ENCODE results near the gene KRTAP11-1. TPM values are rescaled to one million over a fixed set of nuclear protein-coding genes. Genes with fewer than 3 reads are reported as not detected.

The KRTAP11-1 gene
- not detected for total RNA-seq

- Mint-ChIP-seq H3K27ac (no peak within 1 kb of the TSS), H3K36me3 (no peaks in the 10 kb centered on the region), H3K4me1 (no peaks in the 10 kb centered on the region), H3K9me3 (no peaks in the 10 kb centered on the region), H3K4me3 (no peak within 1 kb of the TSS), H3K27me3 (peaks cover 3% of the 10 kb centered on the region)
- POLR2A ChIA-PET: no interaction called here
- DNase-seq (no peak), ATAC-seq (ENCODE audit: low read depth) (no peak)
Measured at GRCh38 chr21:30881480-30881879, at the start of gene KRTAP11-1. Gene KRTAP11-1, minus strand, starts transcription at chr21:30881580. Its CDS starts 56 bp downstream, at chr21:30881524.

- H3K27me3 Mint-ChIP-seq: peaks cover 3% of the 10 kb centered on the region
- no peak overlapping the region for H3K27ac Mint-ChIP-seq
- ATAC-seq (ENCODE audit: low read depth) (no peak), DNase-seq (no peak)
- no peaks in the 10 kb centered on the region for H3K36me3 Mint-ChIP-seq
- H3K4me1 Mint-ChIP-seq: no peaks in the 10 kb centered on the region
- H3K9me3 Mint-ChIP-seq: peaks cover 2% of the 10 kb centered on the region
- H3K4me3 Mint-ChIP-seq: no peak overlapping the region
- POLR2A ChIA-PET: interaction anchor here (0.5 kb wide), 1 partner anchor 158 kb away, joined by 3 read pairs; no protein-coding TSS in a partner anchor
Measured at GRCh38 chr21:30924146-30924700, 42.8 kb upstream of the KRTAP11-1 start.

DNA sequence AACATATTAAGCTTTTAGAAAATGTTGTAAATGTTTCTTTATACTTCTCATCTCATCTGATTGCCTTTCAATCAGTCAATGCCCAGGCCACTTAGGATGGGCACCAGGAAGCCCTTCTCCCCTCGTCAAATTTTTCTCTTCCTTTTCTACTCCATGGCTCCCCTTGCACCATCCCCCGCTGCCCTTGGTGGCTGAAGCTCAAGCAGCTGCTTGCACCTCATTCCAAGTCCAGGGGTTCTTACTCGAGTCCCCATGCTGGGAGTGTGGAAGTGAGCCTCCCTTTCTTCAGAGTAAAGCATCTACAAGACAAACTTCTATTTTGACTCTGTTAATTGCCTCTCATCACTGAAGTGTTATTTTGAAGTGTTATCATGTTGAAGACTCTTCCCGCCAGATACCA, 39.7 kb upstream of the KRTAP11-1 start:
- Mint-ChIP-seq H3K27me3 (peaks cover 3% of the 10 kb centered on the region), H3K36me3 (no peaks in the 10 kb centered on the region), H3K4me3 (no peak overlapping the region), H3K27ac (no peak overlapping the region), H3K4me1 (no peaks in the 10 kb centered on the region), H3K9me3 (no peaks in the 10 kb centered on the region)
- DNase-seq (no peak), ATAC-seq (ENCODE audit: low read depth) (no peak)
- POLR2A ChIA-PET: no interaction called here

DNA sequence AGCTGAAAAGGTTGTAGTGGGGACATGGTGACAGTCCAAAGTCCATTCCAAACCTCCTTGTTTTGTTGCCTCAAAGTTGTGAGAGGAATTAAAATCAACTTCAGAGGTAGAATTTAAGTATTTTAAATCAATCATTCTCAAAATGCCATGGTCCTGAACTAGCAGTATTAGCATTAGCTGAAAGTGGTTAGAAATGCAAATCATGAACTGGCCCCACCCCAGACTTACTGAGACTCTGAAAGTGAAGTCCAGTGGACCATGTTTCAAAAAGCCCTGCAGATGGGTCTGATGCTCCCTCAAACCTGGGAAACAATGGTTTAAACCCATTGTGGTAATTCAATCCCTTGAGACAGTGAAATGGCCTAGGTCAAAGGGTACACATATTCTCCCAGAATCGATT, 36.2 kb upstream of the KRTAP11-1 start:
- Mint-ChIP-seq H3K4me1 (no peaks in the 10 kb centered on the region), H3K36me3 (no peaks in the 10 kb centered on the region), H3K27me3 (peaks cover 6% of the 10 kb centered on the region), H3K9me3 (no peaks in the 10 kb centered on the region), H3K27ac (no peak overlapping the region), H3K4me3 (no peak overlapping the region)
- DNase-seq (no peak), ATAC-seq (ENCODE audit: low read depth) (no peak)
- POLR2A ChIA-PET: no interaction called here

DNA sequence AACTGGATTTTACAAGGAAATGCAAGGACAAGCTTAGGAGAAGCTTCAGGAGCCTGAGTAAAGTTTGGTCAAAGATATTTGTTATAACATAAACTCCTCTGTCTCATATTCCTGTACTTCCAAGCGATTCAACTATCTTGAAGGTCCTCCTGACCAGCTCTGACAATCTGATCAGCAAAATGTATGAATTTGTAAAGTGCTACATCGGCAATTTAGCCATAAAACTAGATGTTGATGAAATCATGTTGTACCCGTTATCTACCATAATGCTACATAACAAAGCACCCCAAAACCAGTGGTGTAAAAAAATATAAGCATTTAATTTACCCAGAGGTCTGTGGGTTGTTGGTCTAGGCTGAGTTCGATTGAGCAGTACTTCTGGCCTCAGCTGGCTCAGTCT, 19.5 kb upstream of the KRTAP11-1 start:
- H3K9me3 Mint-ChIP-seq: no peaks in the 10 kb centered on the region
- DNase-seq (no peak), ATAC-seq (ENCODE audit: low read depth) (no peak)
- no peak overlapping the region for H3K4me3 Mint-ChIP-seq
- POLR2A ChIA-PET: no interaction called here
- H3K27ac Mint-ChIP-seq: no peak overlapping the region
- H3K4me1 Mint-ChIP-seq: no peaks in the 10 kb centered on the region
- peaks cover 26% of the 10 kb centered on the region for H3K27me3 Mint-ChIP-seq
- no peaks in the 10 kb centered on the region for H3K36me3 Mint-ChIP-seq

DNA sequence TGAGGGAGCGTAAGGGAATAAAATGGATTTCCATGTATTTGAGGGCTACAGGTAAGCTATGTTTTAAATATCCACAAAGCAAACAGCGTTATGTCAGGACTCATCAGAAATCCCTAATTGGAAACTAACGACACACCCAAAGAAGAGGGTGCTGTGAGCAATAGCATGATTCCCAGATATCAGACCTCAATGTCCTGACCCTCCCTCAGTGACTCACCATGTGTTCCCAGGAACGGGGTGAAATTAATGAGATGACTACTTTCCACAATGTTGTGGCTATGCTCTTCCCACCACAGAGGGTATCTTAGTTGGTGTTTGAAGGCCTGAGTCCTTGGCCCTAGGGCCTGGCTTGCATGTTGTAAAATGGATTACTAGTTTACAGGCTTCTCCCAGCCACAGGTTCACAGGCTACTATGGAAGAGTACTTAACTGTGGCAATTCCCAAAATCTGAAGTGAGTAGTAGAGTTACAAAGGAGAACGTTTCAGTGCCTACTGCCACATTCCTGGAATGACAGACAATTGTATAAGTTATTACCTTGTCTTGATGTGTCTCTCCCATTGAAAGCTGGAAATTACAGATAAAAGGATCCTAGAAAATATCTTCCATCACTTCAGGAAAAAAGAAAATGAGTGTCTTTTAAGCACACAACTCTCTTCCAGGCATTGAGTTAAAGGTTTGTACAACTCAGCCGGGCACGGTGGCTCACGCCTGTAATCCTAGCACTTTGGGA, 1.7 kb upstream of the KRTAP11-1 start:
- H3K4me3 Mint-ChIP-seq: no peak overlapping the region
- H3K27me3 Mint-ChIP-seq: no peaks in the 10 kb centered on the region
- POLR2A ChIA-PET: no interaction called here
- no peak overlapping the region for H3K27ac Mint-ChIP-seq
- H3K36me3 Mint-ChIP-seq: no peaks in the 10 kb centered on the region
- ATAC-seq (ENCODE audit: low read depth): no peak
- H3K9me3 Mint-ChIP-seq: no peaks in the 10 kb centered on the region
- DNase-seq: no peak
- no peaks in the 10 kb centered on the region for H3K4me1 Mint-ChIP-seq

GRCh38 chr21:30880914-30881313, 466 bp downstream of the KRTAP11-1 start:
- DNase-seq: no peak
- H3K9me3 Mint-ChIP-seq: no peaks in the 10 kb centered on the region
- no peak overlapping the region for H3K4me3 Mint-ChIP-seq
- H3K36me3 Mint-ChIP-seq: no peaks in the 10 kb centered on the region
- peaks cover 3% of the 10 kb centered on the region for H3K27me3 Mint-ChIP-seq
- no peaks in the 10 kb centered on the region for H3K4me1 Mint-ChIP-seq
- no peak for ATAC-seq (ENCODE audit: low read depth)
- H3K27ac Mint-ChIP-seq: no peak overlapping the region
- POLR2A ChIA-PET: no interaction called here

GRCh38 chr21:30874526-30874925, 6.9 kb downstream of the KRTAP11-1 start:
- POLR2A ChIA-PET: no interaction called here

DNA sequence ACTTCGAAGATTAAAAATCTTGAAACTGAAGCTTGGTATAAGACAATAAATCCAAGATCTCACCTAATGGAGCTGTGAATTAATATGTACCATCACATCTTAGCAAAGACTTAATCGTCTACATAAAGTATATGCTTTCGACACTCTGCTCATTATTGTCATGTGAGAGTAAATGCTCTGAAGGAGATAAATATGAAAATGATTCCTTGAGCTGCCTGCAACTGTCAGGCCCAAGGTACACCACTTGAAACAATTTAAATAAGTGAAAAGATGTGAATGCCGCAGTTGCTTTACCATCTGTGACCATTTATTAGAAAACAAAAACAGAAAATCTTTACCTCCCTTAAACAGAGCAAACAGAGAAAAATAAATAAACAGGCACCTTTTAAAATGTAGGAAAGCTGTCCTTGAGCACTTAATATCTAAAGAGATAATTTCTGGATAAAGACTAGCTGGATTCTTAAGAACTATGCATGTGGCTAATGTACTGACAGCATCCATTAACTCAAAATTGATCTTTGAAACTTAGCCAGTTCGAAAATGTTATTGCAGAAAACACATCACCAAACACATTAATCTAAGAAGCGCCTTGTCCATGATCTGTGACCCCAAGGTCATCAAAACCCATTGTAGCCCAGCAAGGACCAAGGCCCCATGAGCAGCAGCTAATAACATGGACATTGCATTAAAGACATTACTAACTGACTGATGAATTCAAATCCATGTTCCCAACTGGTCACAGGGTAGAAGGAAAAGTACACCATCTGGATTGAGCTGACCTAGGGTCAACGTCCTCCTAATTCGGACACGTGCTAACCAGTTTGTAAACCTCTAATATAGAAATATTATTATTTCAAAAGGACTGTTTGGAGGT, 33.5 kb downstream of the KRTAP11-1 start:
- H3K9me3 Mint-ChIP-seq: no peaks in the 10 kb centered on the region
- no peaks in the 10 kb centered on the region for H3K36me3 Mint-ChIP-seq
- POLR2A ChIA-PET: no interaction called here
- no peak overlapping the region for H3K27ac Mint-ChIP-seq
- peaks cover 3% of the 10 kb centered on the region for H3K4me1 Mint-ChIP-seq
- H3K27me3 Mint-ChIP-seq: peaks cover 9% of the 10 kb centered on the region
- H3K4me3 Mint-ChIP-seq: no peak overlapping the region
- ATAC-seq (ENCODE audit: low read depth) (no peak), DNase-seq (no peak)

More at GRCh38 chr21:30874526-30874925, 6.9 kb downstream of the KRTAP11-1 start:
- no peak for ATAC-seq (ENCODE audit: low read depth)
- Mint-ChIP-seq H3K27ac (no peak overlapping the region), H3K27me3 (peaks cover 3% of the 10 kb centered on the region), H3K36me3 (no peaks in the 10 kb centered on the region), H3K4me3 (no peak overlapping the region), H3K9me3 (no peaks in the 10 kb centered on the region), H3K4me1 (no peaks in the 10 kb centered on the region)
- no peak for DNase-seq

DNA sequence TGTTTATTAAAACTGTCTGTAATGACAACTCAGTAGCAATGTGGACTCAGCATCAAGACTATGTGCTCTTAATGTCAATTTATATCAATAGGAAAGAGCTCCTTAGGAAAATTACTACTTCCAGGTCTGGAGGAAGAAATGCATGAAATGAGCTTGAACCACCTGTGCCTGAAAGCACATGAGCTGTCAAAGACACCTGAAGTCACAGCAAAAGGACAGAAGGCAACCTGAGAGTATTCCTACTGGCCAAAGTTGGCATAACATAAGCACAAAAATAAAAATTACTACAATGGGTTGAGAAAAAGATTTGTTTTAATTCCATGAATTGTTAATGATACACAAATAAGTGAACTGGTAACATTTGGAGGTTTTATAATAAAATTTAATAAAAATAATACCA, 38.4 kb downstream of the KRTAP11-1 start:
- POLR2A ChIA-PET: no interaction called here
- Mint-ChIP-seq H3K27ac (no peak overlapping the region), H3K4me3 (no peak overlapping the region), H3K27me3 (peaks cover 6% of the 10 kb centered on the region), H3K36me3 (no peaks in the 10 kb centered on the region), H3K4me1 (no peaks in the 10 kb centered on the region), H3K9me3 (no peaks in the 10 kb centered on the region)
- DNase-seq (no peak), ATAC-seq (ENCODE audit: low read depth) (no peak)

DNA sequence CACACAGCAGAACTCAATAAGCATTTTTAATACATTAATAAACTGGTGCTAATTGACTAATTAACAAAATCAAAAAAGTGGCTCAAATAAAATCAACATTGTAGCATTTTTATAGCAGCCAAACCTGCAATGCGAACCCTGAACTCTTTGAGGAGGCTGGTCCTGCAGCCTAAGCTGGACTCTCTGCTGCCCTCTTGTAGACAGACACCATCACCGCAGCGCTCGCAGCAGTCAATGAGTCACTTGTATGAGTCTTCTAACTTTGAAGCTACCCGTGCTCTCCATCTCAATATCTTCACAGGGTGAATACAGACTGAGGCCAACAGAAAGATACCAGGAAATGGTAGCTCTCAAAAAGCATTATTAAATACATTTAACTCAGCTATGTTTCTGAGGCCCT, 42.1 kb downstream of the KRTAP11-1 start:
- POLR2A ChIA-PET: no interaction called here
- no peak overlapping the region for H3K4me3 Mint-ChIP-seq

DNA sequence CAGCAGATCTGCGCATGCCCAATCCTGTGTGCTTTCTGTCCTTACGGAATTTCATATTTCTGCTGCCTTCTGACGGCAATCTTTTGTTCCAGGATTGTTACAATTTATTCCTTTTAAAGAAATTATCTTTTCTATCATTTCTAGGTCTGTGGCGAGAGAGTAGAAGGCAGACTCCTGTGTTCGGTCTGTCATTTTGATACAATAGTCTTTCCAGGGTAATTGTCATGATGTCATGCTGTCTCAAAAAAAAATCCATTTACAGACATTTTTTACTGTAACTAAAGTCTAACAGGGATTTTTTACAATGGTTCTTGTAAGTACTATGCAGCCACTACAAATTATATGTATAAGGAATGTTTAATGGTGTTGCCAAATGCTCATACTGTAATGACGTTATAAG, 42.8 kb downstream of the KRTAP11-1 start:
- DNase-seq: no peak
- H3K27me3 Mint-ChIP-seq: peaks cover 2% of the 10 kb centered on the region
- H3K4me3 Mint-ChIP-seq: no peak overlapping the region
- no peaks in the 10 kb centered on the region for H3K4me1 Mint-ChIP-seq
- POLR2A ChIA-PET: no interaction called here
- ATAC-seq (ENCODE audit: low read depth): no peak
- no peaks in the 10 kb centered on the region for H3K9me3 Mint-ChIP-seq
- H3K36me3 Mint-ChIP-seq: no peaks in the 10 kb centered on the region
- H3K27ac Mint-ChIP-seq: no peak overlapping the region

More for the DNA sequence above, 42.1 kb downstream of the KRTAP11-1 start:
- H3K4me1 Mint-ChIP-seq: no peaks in the 10 kb centered on the region
- H3K27ac Mint-ChIP-seq: no peak overlapping the region
- ATAC-seq (ENCODE audit: low read depth) (no peak), DNase-seq (no peak)
- peaks cover 2% of the 10 kb centered on the region for H3K27me3 Mint-ChIP-seq
- H3K36me3 Mint-ChIP-seq: no peaks in the 10 kb centered on the region
- H3K9me3 Mint-ChIP-seq: no peaks in the 10 kb centered on the region

GRCh38 chr21:30831194-30831765, 50.1 kb downstream of the KRTAP11-1 start:
- DNase-seq (no peak), ATAC-seq (ENCODE audit: low read depth) (no peak)
- POLR2A ChIA-PET: no interaction called here
- Mint-ChIP-seq H3K36me3 (no peaks in the 10 kb centered on the region), H3K9me3 (no peaks in the 10 kb centered on the region), H3K27ac (no peak overlapping the region), H3K27me3 (peaks cover 2% of the 10 kb centered on the region), H3K4me3 (no peak overlapping the region), H3K4me1 (no peaks in the 10 kb centered on the region)
